MCF 10A (cell line): ENCODE measurements around the gene ZBTB38. TPM values are rescaled to one million over a fixed set of nuclear protein-coding genes. Genes with fewer than 3 reads are reported as not detected.

Source experiments
- BruUV-seq: library from RNA; stranded (reverse); fragments of 400-500 nt; replicated peaks from 2 replicates; lab custom pipeline; 2021; lab: Mats Ljungman, UMichigan
- CTCF ChIA-PET: fragments of 300-600 bp; sonication (Branson Sonifier 250); formaldehyde crosslinking; extraction: SDS; loops from one replicate; lab custom pipeline; 2021; ENCODE audit warnings: antibody characterized with exemption, inconsistent platforms; lab: Yijun Ruan, JAX
- POLR2A ChIA-PET: fragments of 300-600, 350-650 bp; sonication (Branson Sonifier 250); formaldehyde crosslinking; extraction: SDS; loops from one replicate; lab custom pipeline; 2020; ENCODE audit warnings: antibody characterized with exemption, inconsistent platforms; lab: Yijun Ruan, JAX
- DNase-seq: peaks from one replicate; pipeline ENCODE4 v3.0.0-alpha.2; 2018; ENCODE audit not compliant: unreplicated experiment
- H3K27ac Mint-ChIP-seq: one replicate; pipeline ENCODE4 v1.8.0; 2022; ENCODE audit warnings: mild to moderate bottlenecking, low read depth, mixed read lengths; ENCODE audit not compliant: unreplicated experiment
- H3K27me3 Mint-ChIP-seq: one replicate; pipeline ENCODE4 v1.8.0; 2022; ENCODE audit warnings: mixed read lengths; ENCODE audit not compliant: insufficient read depth, unreplicated experiment
- H3K36me3 Mint-ChIP-seq: one replicate; pipeline ENCODE4 v1.8.0; 2022; ENCODE audit warnings: mild to moderate bottlenecking, moderate library complexity, mixed read lengths; ENCODE audit not compliant: insufficient read depth, unreplicated experiment
- H3K4me1 Mint-ChIP-seq: one replicate; pipeline ENCODE4 v1.8.0; 2022; ENCODE audit warnings: mixed read lengths; ENCODE audit not compliant: insufficient read depth, unreplicated experiment
- H3K4me3 Mint-ChIP-seq: one replicate; pipeline ENCODE4 v1.8.0; 2022; ENCODE audit warnings: mild to moderate bottlenecking, moderate library complexity, mixed read lengths; ENCODE audit not compliant: unreplicated experiment
- H3K9me3 Mint-ChIP-seq: one replicate; pipeline ENCODE4 v1.8.0; 2022; ENCODE audit warnings: mixed read lengths; ENCODE audit not compliant: unreplicated experiment
- intact Hi-C: fragments of 100-400 bp; cut with micrococcal nuclease; formaldehyde crosslinking; loops from 2 replicates; pipeline ENCODE4 v1.14.1; 2022
- total RNA-seq: library from RNA; stranded (reverse); gene quantifications from 2 replicates; pipeline ENCODE4 v1.2.3, GENCODE V29; 2022
- TF ChIP-seq, protein P1 (sequence below): fragments of 200-600 bp; IDR thresholded peaks from one replicate; pipeline ENCODE4 v1.8.0; 2022; ENCODE audit warnings: antibody characterized with exemption, mild to moderate bottlenecking; ENCODE audit not compliant: unreplicated experiment

Gene ZBTB38
- total RNA-seq, 1 experiment from 2014 or later, result 168 TPM

DNA sequence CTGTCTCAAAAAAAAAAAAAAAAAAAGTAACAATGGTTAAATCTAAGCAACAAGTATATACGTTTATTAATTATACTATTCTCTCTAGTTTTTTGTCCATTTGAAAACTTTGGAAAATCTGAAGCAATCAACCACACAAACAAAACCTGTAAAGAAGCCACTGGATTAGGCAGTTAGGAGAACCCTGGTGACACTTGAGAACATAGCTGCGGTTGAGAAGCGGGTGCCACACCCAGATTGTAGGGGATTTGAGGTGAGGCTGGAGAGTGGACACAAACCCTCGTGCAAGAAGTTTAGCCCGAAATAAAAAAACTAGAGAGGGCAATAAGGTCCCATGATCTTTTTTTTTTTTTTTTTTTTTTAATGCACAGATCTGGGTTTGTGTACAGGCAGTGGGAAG lies 25.9 kb upstream of the ZBTB38 start:
- CTCF ChIA-PET, result interaction anchor here (0.7 to 0.8 kb wide), 2 partner anchors 108 to 113 kb away, joined by 4 to 6 read pairs; no protein-coding TSS in a partner anchor
- no peak overlapping the region for H3K27ac Mint-ChIP-seq

DNA sequence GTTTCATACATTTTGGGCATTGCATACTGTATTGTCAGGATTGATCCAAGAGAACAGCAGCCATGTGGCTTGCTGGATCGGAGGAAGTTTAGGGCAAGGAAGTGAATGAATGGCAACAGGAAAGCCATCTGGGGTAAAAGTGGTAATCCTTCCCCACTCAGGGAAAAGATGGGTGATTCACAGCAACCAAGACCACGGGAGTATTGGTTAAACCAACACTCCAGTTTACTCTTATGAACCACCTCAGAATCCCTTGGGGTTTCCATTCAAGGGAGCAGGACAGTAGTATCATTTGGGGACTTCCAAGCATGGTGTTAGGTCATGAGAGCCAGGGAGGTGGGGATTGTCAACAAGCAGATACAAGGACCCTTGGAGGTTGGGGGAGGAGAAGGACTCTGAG lies 25.2 kb upstream of the ZBTB38 start:
- ChIA-PET POLR2A (no interaction called here), CTCF (interaction anchor here (0.7 to 0.8 kb wide), 2 partner anchors 107 to 112 kb away, joined by 4 to 6 read pairs; no protein-coding TSS in a partner anchor)
- Mint-ChIP-seq H3K4me3 (no peak overlapping the region), H3K27ac (no peak overlapping the region), H3K9me3 (peaks cover 17% of the 10 kb centered on the region), H3K27me3 (no peaks in the 10 kb centered on the region), H3K36me3 (no peaks in the 10 kb centered on the region), H3K4me1 (no peaks in the 10 kb centered on the region)
- TF ChIP-seq, protein P1, sequence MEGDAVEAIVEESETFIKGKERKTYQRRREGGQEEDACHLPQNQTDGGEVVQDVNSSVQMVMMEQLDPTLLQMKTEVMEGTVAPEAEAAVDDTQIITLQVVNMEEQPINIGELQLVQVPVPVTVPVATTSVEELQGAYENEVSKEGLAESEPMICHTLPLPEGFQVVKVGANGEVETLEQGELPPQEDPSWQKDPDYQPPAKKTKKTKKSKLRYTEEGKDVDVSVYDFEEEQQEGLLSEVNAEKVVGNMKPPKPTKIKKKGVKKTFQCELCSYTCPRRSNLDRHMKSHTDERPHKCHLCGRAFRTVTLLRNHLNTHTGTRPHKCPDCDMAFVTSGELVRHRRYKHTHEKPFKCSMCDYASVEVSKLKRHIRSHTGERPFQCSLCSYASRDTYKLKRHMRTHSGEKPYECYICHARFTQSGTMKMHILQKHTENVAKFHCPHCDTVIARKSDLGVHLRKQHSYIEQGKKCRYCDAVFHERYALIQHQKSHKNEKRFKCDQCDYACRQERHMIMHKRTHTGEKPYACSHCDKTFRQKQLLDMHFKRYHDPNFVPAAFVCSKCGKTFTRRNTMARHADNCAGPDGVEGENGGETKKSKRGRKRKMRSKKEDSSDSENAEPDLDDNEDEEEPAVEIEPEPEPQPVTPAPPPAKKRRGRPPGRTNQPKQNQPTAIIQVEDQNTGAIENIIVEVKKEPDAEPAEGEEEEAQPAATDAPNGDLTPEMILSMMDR, result no peak
- DNase-seq, result no peak
- intact Hi-C loops, result no loop called here
- no TSS peak for BruUV-seq

More for the DNA sequence above, 25.9 kb upstream of the ZBTB38 start:
- no peaks in the 10 kb centered on the region for H3K4me1 Mint-ChIP-seq
- BruUV-seq, result no TSS peak
- peaks cover 17% of the 10 kb centered on the region for H3K9me3 Mint-ChIP-seq
- no peaks in the 10 kb centered on the region for H3K36me3 Mint-ChIP-seq
- intact Hi-C loops, result no loop called here
- POLR2A ChIA-PET, result no interaction called here
- TF ChIP-seq, protein P1, result no peak
- no peaks in the 10 kb centered on the region for H3K27me3 Mint-ChIP-seq
- H3K4me3 Mint-ChIP-seq, result no peak overlapping the region
- DNase-seq, result no peak

DNA sequence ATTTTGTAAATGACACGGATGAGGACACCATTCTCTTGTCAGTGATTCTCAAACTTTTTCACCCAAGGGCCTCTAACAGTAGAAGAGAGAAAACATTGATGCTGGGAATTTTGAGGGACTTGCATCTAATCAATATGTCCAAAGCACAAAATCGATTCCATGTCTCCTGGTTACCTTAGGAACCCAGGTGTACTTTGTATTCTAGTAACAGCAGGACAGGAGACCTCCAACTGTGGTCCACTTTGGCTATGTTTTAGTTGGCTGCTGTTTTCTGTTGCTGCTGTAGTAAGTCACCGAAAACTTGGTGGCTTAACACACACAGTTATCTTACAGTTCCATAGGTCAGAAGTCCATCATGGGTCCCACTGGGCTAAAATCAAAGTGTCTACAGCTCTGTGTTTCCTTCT lies 24.4 kb upstream of the ZBTB38 start:
- H3K27me3 Mint-ChIP-seq, result no peaks in the 10 kb centered on the region
- CTCF ChIA-PET, result no interaction called here
- BruUV-seq, result no TSS peak
- H3K4me1 Mint-ChIP-seq, result no peaks in the 10 kb centered on the region
- TF ChIP-seq, protein P1, result no peak
- POLR2A ChIA-PET, result no interaction called here
- no peaks in the 10 kb centered on the region for H3K36me3 Mint-ChIP-seq
- H3K9me3 Mint-ChIP-seq, result peaks cover 17% of the 10 kb centered on the region
- no peak overlapping the region for H3K4me3 Mint-ChIP-seq
- DNase-seq, result no peak
- H3K27ac Mint-ChIP-seq, result no peak overlapping the region
- intact Hi-C loops, result no loop called here

DNA sequence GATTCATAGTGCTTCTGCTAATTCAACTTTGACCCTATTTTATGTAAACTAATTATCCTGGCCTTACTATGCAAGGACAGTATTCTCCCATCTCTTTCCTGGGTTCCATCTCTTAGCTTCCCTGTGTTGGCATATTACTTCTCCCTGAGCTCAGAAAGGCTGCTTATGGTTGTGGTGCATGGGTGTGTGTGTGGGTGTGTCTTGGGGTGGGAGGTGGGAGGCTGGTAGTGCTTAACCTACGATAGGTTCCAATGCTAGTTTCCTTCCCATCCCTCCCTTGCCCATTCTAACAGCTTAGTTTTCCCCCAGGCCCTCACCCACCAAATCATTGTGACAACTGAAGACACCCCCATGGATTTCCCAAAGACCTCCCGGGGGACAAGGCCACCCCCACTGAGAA lies 22.8 kb upstream of the ZBTB38 start:
- no peaks in the 10 kb centered on the region for H3K27me3 Mint-ChIP-seq
- no peak overlapping the region for H3K27ac Mint-ChIP-seq
- TF ChIP-seq, protein P1, result no peak
- H3K4me1 Mint-ChIP-seq, result no peaks in the 10 kb centered on the region
- no peak for DNase-seq
- BruUV-seq, result no TSS peak
- POLR2A ChIA-PET, result no interaction called here
- CTCF ChIA-PET, result interaction anchor here (0.5 to 2.4 kb wide), 8 partner anchors 15 to 110 kb away, joined by 3 to 13 read pairs (median 5); no protein-coding TSS in a partner anchor
- no peak overlapping the region for H3K4me3 Mint-ChIP-seq
- H3K9me3 Mint-ChIP-seq, result peaks cover 10% of the 10 kb centered on the region
- intact Hi-C loops, result no loop called here
- no peaks in the 10 kb centered on the region for H3K36me3 Mint-ChIP-seq
